Right cardiac atrium (tissue), 5 donors: Measurements from ENCODE around the gene IGF1R. TPM values are rescaled to one million over a fixed set of nuclear protein-coding genes. Genes with fewer than 3 reads are reported as not detected.

Experiments
- ATAC-seq, 2 donors: fragments of 200-7000 bp; cut with Tn5 transposase; one replicate each; pipeline versions ENCODE4 v1.8.0 to v1.9.1; 2020; ENCODE audit warnings: moderate library complexity in 2 of 2, mild to moderate bottlenecking in 1 of 2
- DNase-seq, 3 donors: peaks; one replicate each; pipeline ENCODE4 v3.0.0-alpha.2; 2020
- H3K27ac ChIP-seq: one replicate; pipeline ENCODE4 v1.5.1; 2013; ENCODE audit warnings: mild to moderate bottlenecking, low read length, control low read depth, moderate library complexity
- H3K27me3 ChIP-seq: one replicate; pipeline ENCODE4 v1.6.1; 2013; ENCODE audit not compliant: control insufficient read depth, insufficient read depth
- H3K4me1 ChIP-seq: one replicate; pipeline ENCODE4 v1.6.1; 2013; ENCODE audit warnings: low read length; ENCODE audit not compliant: control insufficient read depth, insufficient read depth
- H3K4me3 ChIP-seq: one replicate; pipeline ENCODE4 v1.5.1; 2013; ENCODE audit warnings: low read length, control low read depth
- H3K9me3 ChIP-seq: one replicate; pipeline ENCODE4 v1.6.1; 2013; ENCODE audit warnings: low read length; ENCODE audit not compliant: control insufficient read depth
- WGBS: extraction: QIAGEN DNeasy Blood & Tissue Kit; methylation state at CpG from one replicate; pipeline ENCODE4 v1.1.7; 2013; 5-methylcytosine and 5-hydroxymethylcytosine counted together
- intact Hi-C, 4 donors: fragments of 100-400 bp; cut with DNase I; formaldehyde crosslinking; loops; one replicate each; pipeline versions ENCODE4 v1.11.0 to v1.14.0; 2022 to 2023
- long read RNA-seq, 4 donors: library from polyadenylated mRNA; unstranded; transcript quantifications; one replicate each; pipeline ENCODE4 v2.0.0, GENCODE V29; 2020 to 2021
- polyA plus RNA-seq: library from polyadenylated mRNA; stranded (reverse); fragments of 200-250 nt; gene quantifications from one replicate; pipeline ENCODE4 v1.2.3, GENCODE V29; 2013
- total RNA-seq, 4 donors: library from RNA; stranded (reverse); fragmentation: NEBNext Ultra II Directional; extraction: Animal tissue kit (Norgen Biotek cat#: 25700); gene quantifications; one replicate each; pipeline ENCODE4 v1.2.1, GENCODE V29; 2021
- donor health status: healthy with polysubstance abuse.
- donor health status: DM: no; HTN: yes; CAD: no.
- donor health status: DM: no; HTN: no; CAD: no.
- donor health status: DM: no; HTN: yes; CAD: no; lungs with severe emphysema.
- donor health status: DM: yes; HTN: yes; CAD: no.

The IGF1R gene
- 10 to 100 TPM; 31.0 to 52.3 (median 39.1) TPM for total RNA-seq
- polyA plus RNA-seq = 9.0 TPM
- long read RNA-seq, donor 1, full-length matches to known transcripts = 4 of 41 reads
- long read RNA-seq, donor 1, partial matches to known transcripts = 18 of 41 reads
- long read RNA-seq, donor 1, other reads (novel, unspliced or antisense) = 19 of 41 reads
- long read RNA-seq, donor 2, partial matches to known transcripts = 1 of 3 reads
- long read RNA-seq, donor 2, other reads (novel, unspliced or antisense) = 2 of 3 reads
- long read RNA-seq, donor 3, partial matches to known transcripts = 12 of 67 reads
- long read RNA-seq, donor 3, other reads (novel, unspliced or antisense) = 55 of 67 reads
- long read RNA-seq, donor 4, partial matches to known transcripts = 0 of 10 reads
- long read RNA-seq, donor 4, other reads (novel, unspliced or antisense) = 10 of 10 reads

DNA sequence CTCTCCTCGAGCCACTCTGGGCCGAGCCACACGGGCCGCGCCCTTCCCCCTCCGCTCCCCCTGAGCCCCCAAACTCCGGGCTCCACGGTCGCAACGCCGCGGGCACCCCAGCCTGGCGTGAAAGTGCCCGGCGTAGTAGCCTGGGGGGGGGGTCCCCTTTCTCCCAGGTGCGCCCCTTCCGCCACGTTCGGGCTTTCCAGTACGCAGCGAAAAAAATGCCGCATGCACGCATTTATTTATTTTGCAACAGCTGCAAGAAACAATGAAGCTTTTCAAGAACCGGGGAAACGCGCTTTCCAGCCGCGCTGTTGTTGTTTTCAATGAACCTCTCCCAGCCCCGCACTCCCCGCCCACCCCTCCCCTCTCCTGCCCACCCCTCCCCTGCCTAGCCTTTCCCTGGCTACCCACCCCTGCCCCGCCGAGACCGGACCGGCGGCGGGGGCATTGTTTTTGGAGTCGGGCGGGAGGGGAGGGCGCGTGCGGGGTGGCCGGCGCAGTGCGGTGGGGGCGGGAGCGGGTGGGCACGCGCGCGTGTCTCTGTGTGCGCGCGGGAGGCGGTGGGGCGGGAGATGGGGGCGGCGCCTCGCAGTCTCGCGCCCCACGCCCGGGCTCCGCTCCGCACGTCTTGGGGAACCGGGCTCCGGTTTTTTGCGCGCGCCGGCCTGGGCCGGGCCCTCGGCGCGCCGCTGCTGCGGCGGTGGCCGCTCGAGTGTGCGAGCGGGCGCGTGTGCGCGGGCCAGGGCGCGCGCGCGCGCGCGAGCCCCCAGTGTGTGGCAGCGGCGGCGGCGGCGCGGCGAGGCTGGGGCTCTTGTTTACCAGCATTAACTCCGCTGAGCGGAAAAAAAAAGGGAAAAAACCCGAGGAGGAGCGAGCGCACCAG lies at the start of gene IGF1R:
IGF1R (plus strand) TSS at position 766 of the 880 bp plus-strand sequence. CDS start 1,043 bp downstream, outside the sequence.
- DNase-seq (peak; percentile 86 to 95 (median 95)), ATAC-seq (peak; percentile 82 to 84)
- intact Hi-C loops = loop anchor here (5.0 to 10.0 kb wide), 5 partner anchors 123 to 417 kb away; no protein-coding TSS in a partner anchor
- WGBS = under 1% methylated on average over 105 of the region's 106 CpGs
- peak within 1 kb of the TSS; percentile 99 for H3K27ac ChIP-seq
- H3K27me3 ChIP-seq = peaks cover 3% of the 10 kb centered on the region
- H3K4me1 ChIP-seq = no peaks in the 10 kb centered on the region
- H3K9me3 ChIP-seq = no peaks in the 10 kb centered on the region
- H3K4me3 ChIP-seq = peak within 1 kb of the TSS; percentile 100

DNA sequence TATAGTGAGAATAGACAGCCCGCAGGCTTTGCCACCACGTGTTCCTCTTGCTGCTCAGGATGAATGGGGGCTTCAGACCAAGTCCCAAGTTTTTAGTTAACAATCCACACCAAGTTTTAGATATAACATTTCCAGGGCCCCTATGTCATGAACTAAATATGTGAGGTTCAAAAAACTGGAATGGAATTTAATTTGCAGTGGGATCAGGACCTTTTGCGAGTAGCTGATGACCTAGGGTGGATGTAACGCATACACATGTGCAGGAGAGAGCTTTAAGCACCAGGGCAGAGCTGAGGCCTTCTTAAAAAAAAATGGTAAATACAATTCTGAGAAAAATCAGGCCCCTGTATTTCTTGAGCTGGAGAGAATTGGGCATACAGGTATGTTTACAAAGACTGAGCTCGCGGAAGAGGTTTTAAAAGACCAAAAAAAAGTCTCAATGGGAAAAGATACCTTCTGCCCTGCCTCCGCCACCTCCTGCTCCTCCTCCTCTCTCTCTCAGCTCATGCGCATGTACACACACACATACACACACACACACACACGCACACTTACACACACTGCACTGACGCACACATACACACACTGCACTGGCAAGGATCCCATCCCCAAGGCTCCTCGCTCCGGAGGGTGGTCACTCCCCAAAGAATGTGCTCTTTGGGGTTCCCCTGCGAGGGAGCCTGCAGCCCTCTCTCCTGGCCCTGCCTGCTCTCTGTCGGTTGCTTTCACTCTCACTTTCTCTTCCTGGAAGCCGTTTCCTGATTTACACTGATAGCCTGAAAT lies 48.2 kb upstream of the IGF1R start:
- Histone ChIP-seq H3K4me1 (no peaks in the 10 kb centered on the region), H3K9me3 (no peaks in the 10 kb centered on the region), H3K27me3 (no peaks in the 10 kb centered on the region), H3K4me3 (peak overlapping the region; percentile 74), H3K27ac (no peak overlapping the region)
- ATAC-seq (peak; percentile 73 to 77), DNase-seq (peak; percentile 30 to 72 (median 65))
- 15% methylated on average over 15 of the region's 15 CpGs for WGBS
- intact Hi-C loops = no loop called here

- H3K27me3 ChIP-seq = no peaks in the 10 kb centered on the region
- intact Hi-C loops = no loop called here
- 90% methylated on average over 15 of the region's 15 CpGs for WGBS
- no peaks in the 10 kb centered on the region for H3K9me3 ChIP-seq
- no peak overlapping the region for H3K27ac ChIP-seq
- DNase-seq (no peak), ATAC-seq (no peak)
- no peak overlapping the region for H3K4me3 ChIP-seq
- H3K4me1 ChIP-seq = no peaks in the 10 kb centered on the region
These were observed 43.4 kb upstream of the IGF1R start for GRCh38 chr15:98604983-98605382.

- Histone ChIP-seq H3K9me3 (no peaks in the 10 kb centered on the region), H3K27me3 (no peaks in the 10 kb centered on the region), H3K27ac (no peak overlapping the region), H3K4me3 (no peak overlapping the region), H3K4me1 (no peaks in the 10 kb centered on the region)
- no peak for ATAC-seq
- intact Hi-C loops = no loop called here
- no peak for DNase-seq
- 58% methylated on average over 9 of the region's 9 CpGs for WGBS
These were observed 39.0 kb upstream of the IGF1R start for GRCh38 chr15:98609144-98609852.

DNA sequence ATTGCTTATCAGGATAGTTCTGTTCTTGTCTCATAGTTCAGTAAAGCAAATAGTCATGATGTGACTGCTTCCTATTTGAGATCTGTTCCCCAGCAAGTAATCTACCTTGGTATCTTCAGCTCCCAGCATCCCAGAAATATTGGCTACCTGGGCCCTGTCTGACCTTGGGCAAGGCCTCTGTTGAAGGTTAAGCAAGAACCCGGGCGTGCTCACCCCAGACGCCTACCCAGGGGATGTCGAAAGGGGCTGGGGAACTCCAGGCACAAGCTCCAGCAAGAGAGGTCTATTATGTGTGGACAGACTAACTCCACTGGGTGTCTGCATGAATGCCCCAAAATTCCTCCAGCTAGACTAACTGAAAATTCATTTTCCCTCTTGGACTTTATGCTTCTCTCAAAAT lies 37.3 kb upstream of the IGF1R start:
- WGBS = 74% methylated on average over 4 of the region's 4 CpGs
- H3K27me3 ChIP-seq = no peaks in the 10 kb centered on the region
- no peak for DNase-seq
- no peak for ATAC-seq
- H3K4me3 ChIP-seq = no peak overlapping the region
- no peak overlapping the region for H3K27ac ChIP-seq
- intact Hi-C loops = no loop called here
- H3K4me1 ChIP-seq = no peaks in the 10 kb centered on the region
- H3K9me3 ChIP-seq = no peaks in the 10 kb centered on the region

- H3K4me1 ChIP-seq = no peaks in the 10 kb centered on the region
- H3K27ac ChIP-seq = no peak overlapping the region
- 98% methylated on average over 2 of the region's 2 CpGs for WGBS
- ATAC-seq = no peak
- H3K27me3 ChIP-seq = no peaks in the 10 kb centered on the region
- no peaks in the 10 kb centered on the region for H3K9me3 ChIP-seq
- no peak overlapping the region for H3K4me3 ChIP-seq
- no peak for DNase-seq
- intact Hi-C loops = no loop called here
These were observed 36.5 kb upstream of the IGF1R start for GRCh38 chr15:98611808-98612207.

DNA sequence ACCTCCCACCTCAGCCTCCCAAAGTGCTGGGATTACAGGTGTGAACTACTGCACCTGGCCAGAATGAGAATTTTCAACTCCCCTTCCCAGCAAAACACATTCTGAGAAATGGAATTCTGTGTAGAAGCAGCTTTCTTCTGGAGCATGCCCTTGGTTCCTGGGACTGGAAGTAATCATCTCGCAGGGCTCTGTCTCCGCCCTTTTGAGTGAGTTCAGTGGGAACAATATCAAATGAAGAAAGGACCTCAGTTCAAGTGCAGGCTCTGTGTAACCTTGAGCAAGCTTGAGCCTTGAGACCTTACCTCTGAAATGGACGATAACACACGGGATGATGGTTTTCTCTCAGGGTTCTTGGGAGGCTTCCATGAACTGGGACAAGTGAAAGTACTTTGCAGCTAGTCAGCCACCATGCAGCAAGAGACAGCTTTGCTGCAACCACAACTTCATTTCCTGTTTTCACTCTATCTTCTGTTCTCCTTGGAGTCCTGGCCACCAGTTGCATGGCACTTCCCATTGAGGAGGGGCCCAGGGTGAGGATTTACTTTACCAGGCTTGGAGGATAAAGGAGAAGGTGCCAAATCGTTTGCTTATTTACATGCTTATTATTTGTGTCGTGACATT lies 35.7 kb upstream of the IGF1R start:
- H3K4me3 ChIP-seq = no peak overlapping the region
- no peaks in the 10 kb centered on the region for H3K27me3 ChIP-seq
- H3K4me1 ChIP-seq = no peaks in the 10 kb centered on the region
- 81% methylated on average over 6 of the region's 6 CpGs for WGBS
- no peak for ATAC-seq
- H3K9me3 ChIP-seq = no peaks in the 10 kb centered on the region
- H3K27ac ChIP-seq = no peak overlapping the region
- intact Hi-C loops = no loop called here
- no peak for DNase-seq

DNA sequence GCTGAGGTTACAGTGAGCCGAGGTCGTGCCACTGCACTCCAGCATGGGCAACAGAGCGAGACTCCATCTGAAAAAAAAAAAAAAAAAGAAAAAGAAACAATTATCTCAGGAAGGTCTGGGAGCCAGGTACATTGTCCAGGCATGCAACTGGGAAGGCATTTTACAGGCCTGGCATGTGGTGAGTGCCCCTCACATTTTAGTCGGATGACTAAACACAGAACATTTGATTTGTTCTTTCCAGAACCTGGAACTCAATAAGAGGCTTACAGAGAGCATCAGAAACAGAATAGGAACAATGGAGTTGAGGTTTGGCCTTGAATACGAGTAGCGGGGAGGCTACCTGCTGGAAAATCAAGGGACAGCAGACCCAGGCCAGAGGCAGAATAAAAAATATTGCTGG lies 33.7 kb upstream of the IGF1R start:
- Histone ChIP-seq H3K9me3 (no peaks in the 10 kb centered on the region), H3K4me1 (no peaks in the 10 kb centered on the region), H3K27ac (no peak overlapping the region), H3K4me3 (no peak overlapping the region), H3K27me3 (no peaks in the 10 kb centered on the region)
- intact Hi-C loops = no loop called here
- ATAC-seq (no peak), DNase-seq (no peak)
- WGBS = 93% methylated on average over 6 of the region's 6 CpGs

DNA sequence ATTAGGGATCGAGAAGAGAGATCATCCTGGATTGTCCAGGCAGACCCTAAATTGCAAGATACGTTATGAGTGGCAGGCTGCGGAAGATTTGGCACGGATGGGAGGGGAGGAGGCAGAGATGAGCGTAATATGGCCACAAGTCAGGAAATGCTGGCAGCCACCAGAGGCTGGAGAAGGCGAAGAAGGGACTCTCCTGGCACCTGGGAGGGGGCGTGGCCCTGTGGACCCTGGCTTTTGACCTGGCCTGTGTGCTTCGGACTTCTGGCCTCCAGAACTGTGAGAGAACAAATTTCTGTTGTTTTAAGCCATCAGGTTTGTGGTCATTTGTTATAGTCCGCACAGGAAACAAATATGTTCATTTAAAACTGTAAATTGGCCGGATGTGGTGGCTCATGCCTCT lies 31.9 kb upstream of the IGF1R start:
- intact Hi-C loops = no loop called here

More for the DNA sequence above, 31.9 kb upstream of the IGF1R start:
- no peaks in the 10 kb centered on the region for H3K4me1 ChIP-seq
- no peak overlapping the region for H3K4me3 ChIP-seq
- ATAC-seq (no peak), DNase-seq (no peak)
- H3K27ac ChIP-seq = no peak overlapping the region
- H3K27me3 ChIP-seq = no peaks in the 10 kb centered on the region
- H3K9me3 ChIP-seq = no peaks in the 10 kb centered on the region
- 66% methylated on average over 10 of the region's 10 CpGs for WGBS
